HepG2 (cell line): Measurements from ENCODE around the gene LRBA. TPM values are rescaled to one million over a fixed set of nuclear protein-coding genes. Genes with fewer than 3 reads are reported as not detected.

Experiments used
- ATF7-NPFF ChIP-seq: sonication (generic); formaldehyde crosslinking; IDR thresholded peaks from 2 replicates; pipeline ENCODE4 v1.8.1; 2023; ENCODE audit warnings: mild to moderate bottlenecking, low read depth, missing genetic modification reagents, moderate library complexity
- NFYC ChIP-seq: IDR thresholded peaks from 2 replicates; pipeline ENCODE4 v1.6.1; 2016; ENCODE audit warnings: missing genetic modification reagents, missing compliant biosample characterization
- REL ChIP-seq: sonication (generic); formaldehyde crosslinking; conservative IDR thresholded peaks from 2 replicates; pipeline ENCODE4 v1.8.0; 2022; ENCODE audit warnings: mild to moderate bottlenecking, missing genetic modification reagents, moderate library complexity
- SOX6 ChIP-seq, 2 experiments: fragments of 450-650 bp in 1 of 2; sonication (generic) in 1 of 2; formaldehyde crosslinking in 1 of 2; IDR thresholded peaks; 2 replicates each; pipeline versions ENCODE4 v1.4.0 to v1.6.1; 2017 to 2020; ENCODE audit warnings: antibody characterized with exemption in 1 of 2, mild to moderate bottlenecking in 1 of 2, missing genetic modification reagents in 1 of 2
- ZNF747 ChIP-seq: sonication (generic); formaldehyde crosslinking; IDR thresholded peaks from 2 replicates; pipeline ENCODE4 v1.8.1; 2023; ENCODE audit warnings: missing genetic modification reagents, mild to moderate bottlenecking, borderline replicate concordance
- ZNF781 ChIP-seq: sonication (generic); formaldehyde crosslinking; IDR thresholded peaks from 2 replicates; pipeline ENCODE4 v1.5.1; 2020; ENCODE audit warnings: borderline replicate concordance, mild to moderate bottlenecking, missing genetic modification reagents; ENCODE audit errors: not compliant biosample characterization
- ZSCAN20 ChIP-seq: sonication (generic); formaldehyde crosslinking; IDR thresholded peaks from 2 replicates; pipeline ENCODE4 v1.4.0; 2020; ENCODE audit warnings: missing genetic modification reagents, mild to moderate bottlenecking, borderline replicate concordance
- polyA plus RNA-seq, 8 experiments: library from polyadenylated mRNA; depleted of rRNA in 3 of 8; stranded (reverse) in 7 of 8; unstranded in 1 of 8; fragments of >200 nt; fragmentation: Illumina TruSeq in 4 of 8; extraction: Trizol in 4 of 8; gene quantifications; 2 replicates each; pipeline versions ENCODE4 v1.2.1 to v1.2.3, GENCODE V29; 2011 to 2016; ENCODE audit warnings: low read depth in 4 of 8, missing spikeins in 1 of 8, mixed read lengths in 1 of 8; ENCODE audit not compliant: insufficient read depth in 1 of 8
- total RNA-seq, 5 experiments: library from RNA; depleted of rRNA; stranded (reverse); fragments of >200 nt; fragmentation: Illumina TruSeq; extraction: Trizol; gene quantifications; 2 replicates each; pipeline ENCODE4 v1.2.3, GENCODE V29; 2016; ENCODE audit warnings: low read depth in 1 of 5
- TF ChIP-seq, protein P1 (sequence below): sonication (generic); formaldehyde crosslinking; IDR thresholded peaks from 2 replicates; pipeline ENCODE4 v1.5.0; 2020; ENCODE audit warnings: mild to moderate bottlenecking, missing genetic modification reagents, borderline replicate concordance
- TF ChIP-seq, protein P2 (sequence below): sonication (generic); formaldehyde crosslinking; IDR thresholded peaks from 2 replicates; pipeline ENCODE4 v1.5.0; 2020; ENCODE audit warnings: missing genetic modification reagents
- TF ChIP-seq, protein P3 (sequence below): sonication (generic); formaldehyde crosslinking; IDR thresholded peaks from 2 replicates; pipeline ENCODE4 v1.4.0; 2020; ENCODE audit warnings: missing genetic modification reagents, borderline replicate concordance
- TF ChIP-seq, protein P4 (sequence below): sonication (generic); IDR thresholded peaks from 2 replicates; pipeline ENCODE4 v1.6.1; 2016; ENCODE audit warnings: low read depth, borderline replicate concordance

Gene LRBA
- total and polyA plus RNA-seq, 2 of the 13 experiments (the other 11 are each of a cell fraction or from before 2014, with no cell fraction given), result 21.0 to 37.2 TPM

DNA sequence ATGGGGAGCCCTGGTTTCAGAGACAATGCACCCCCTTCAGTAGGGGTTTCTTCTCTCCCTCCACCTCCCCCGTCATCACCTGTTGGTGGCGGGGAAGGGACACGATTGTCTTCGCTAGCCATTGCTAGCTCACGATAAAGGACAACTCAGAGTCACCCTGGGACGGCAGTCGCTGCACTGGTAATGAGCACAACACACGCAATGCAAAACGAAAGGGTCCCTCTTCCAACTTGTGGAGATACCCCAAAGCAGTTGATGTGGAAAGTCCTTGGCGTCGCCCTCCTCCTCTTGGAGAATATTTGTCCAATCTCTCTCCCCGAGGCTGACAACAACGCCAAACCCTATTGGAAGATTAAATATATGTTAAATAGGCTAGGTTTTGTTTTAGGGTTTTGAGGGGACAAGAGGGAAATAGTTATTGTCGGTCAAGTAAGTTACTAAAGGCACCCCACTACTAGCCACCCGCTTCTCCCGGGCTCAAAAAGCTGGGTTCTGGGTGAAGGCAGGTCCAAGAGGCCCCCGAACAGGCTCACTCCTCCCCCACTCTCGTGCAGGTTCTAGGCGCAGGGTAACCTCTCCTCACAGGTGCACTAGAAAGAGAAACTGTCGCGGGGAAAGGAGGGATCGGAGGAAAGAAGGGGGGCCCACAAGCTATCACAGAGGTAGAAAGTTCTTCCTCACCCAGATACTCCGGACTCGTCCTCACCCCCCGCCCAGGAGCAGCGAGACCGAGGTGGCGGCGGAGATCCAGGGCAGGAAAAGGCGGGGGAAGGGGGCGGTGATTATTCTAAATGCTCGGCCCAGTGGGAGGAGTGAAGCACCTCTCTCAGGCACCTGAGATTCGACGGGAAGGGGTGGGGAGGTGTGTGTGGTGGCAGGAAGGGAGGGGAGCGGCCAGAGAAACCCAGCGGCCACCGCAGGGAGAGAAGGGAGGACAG lies at the start of gene LRBA (continued):
- TF ChIP-seq, protein P1, sequence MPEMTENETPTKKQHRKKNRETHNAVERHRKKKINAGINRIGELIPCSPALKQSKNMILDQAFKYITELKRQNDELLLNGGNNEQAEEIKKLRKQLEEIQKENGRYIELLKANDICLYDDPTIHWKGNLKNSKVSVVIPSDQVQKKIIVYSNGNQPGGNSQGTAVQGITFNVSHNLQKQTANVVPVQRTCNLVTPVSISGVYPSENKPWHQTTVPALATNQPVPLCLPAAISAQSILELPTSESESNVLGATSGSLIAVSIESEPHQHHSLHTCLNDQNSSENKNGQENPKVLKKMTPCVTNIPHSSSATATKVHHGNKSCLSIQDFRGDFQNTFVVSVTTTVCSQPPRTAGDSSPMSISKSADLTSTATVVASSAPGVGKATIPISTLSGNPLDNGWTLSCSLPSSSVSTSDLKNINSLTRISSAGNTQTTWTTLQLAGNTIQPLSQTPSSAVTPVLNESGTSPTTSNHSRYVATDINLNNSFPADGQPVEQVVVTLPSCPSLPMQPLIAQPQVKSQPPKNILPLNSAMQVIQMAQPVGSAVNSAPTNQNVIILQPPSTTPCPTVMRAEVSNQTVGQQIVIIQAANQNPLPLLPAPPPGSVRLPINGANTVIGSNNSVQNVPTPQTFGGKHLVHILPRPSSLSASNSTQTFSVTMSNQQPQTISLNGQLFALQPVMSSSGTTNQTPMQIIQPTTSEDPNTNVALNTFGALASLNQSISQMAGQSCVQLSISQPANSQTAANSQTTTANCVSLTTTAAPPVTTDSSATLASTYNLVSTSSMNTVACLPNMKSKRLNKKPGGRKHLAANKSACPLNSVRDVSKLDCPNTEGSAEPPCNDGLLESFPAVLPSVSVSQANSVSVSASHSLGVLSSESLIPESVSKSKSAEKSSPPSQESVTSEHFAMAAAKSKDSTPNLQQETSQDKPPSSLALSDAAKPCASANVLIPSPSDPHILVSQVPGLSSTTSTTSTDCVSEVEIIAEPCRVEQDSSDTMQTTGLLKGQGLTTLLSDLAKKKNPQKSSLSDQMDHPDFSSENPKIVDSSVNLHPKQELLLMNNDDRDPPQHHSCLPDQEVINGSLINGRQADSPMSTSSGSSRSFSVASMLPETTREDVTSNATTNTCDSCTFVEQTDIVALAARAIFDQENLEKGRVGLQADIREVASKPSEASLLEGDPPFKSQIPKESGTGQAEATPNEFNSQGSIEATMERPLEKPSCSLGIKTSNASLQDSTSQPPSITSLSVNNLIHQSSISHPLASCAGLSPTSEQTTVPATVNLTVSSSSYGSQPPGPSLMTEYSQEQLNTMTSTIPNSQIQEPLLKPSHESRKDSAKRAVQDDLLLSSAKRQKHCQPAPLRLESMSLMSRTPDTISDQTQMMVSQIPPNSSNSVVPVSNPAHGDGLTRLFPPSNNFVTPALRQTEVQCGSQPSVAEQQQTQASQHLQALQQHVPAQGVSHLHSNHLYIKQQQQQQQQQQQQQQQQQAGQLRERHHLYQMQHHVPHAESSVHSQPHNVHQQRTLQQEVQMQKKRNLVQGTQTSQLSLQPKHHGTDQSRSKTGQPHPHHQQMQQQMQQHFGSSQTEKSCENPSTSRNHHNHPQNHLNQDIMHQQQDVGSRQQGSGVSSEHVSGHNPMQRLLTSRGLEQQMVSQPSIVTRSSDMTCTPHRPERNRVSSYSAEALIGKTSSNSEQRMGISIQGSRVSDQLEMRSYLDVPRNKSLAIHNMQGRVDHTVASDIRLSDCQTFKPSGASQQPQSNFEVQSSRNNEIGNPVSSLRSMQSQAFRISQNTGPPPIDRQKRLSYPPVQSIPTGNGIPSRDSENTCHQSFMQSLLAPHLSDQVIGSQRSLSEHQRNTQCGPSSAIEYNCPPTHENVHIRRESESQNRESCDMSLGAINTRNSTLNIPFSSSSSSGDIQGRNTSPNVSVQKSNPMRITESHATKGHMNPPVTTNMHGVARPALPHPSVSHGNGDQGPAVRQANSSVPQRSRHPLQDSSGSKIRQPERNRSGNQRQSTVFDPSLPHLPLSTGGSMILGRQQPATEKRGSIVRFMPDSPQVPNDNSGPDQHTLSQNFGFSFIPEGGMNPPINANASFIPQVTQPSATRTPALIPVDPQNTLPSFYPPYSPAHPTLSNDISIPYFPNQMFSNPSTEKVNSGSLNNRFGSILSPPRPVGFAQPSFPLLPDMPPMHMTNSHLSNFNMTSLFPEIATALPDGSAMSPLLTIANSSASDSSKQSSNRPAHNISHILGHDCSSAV (CRISPR knock-in tag), result peak; percentile 4; the same call in 1 of the 2 replicates
- TF ChIP-seq, protein P2, sequence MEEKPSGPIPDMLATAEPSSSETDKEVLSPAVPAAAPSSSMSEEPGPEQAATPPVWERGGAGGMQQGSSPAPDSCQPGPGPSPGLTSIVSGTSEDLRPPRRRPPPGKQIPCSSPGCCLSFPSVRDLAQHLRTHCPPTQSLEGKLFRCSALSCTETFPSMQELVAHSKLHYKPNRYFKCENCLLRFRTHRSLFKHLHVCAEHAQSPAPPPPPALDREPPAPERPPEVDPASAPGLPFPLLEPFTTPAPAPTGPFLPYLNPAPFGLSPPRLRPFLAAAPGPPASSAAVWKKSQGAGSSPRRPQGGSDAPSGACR, result no peak
- TF ChIP-seq ZSCAN20 (CRISPR knock-in tag), result no peak
- no peak for TF ChIP-seq SOX6 (IDR thresholded peaks at IDR 0.05)
- TF ChIP-seq SOX6 (CRISPR knock-in tag; IDR thresholded peaks at IDR 0.05), result peak; percentile 13; the same call in 1 of the 2 replicates
- TF ChIP-seq ZNF747 (CRISPR knock-in tag), result no peak; the same call in 1 of the 2 replicates
- peak; percentile 59 for TF ChIP-seq ZNF781 (CRISPR knock-in tag)
- TF ChIP-seq, protein P3, sequence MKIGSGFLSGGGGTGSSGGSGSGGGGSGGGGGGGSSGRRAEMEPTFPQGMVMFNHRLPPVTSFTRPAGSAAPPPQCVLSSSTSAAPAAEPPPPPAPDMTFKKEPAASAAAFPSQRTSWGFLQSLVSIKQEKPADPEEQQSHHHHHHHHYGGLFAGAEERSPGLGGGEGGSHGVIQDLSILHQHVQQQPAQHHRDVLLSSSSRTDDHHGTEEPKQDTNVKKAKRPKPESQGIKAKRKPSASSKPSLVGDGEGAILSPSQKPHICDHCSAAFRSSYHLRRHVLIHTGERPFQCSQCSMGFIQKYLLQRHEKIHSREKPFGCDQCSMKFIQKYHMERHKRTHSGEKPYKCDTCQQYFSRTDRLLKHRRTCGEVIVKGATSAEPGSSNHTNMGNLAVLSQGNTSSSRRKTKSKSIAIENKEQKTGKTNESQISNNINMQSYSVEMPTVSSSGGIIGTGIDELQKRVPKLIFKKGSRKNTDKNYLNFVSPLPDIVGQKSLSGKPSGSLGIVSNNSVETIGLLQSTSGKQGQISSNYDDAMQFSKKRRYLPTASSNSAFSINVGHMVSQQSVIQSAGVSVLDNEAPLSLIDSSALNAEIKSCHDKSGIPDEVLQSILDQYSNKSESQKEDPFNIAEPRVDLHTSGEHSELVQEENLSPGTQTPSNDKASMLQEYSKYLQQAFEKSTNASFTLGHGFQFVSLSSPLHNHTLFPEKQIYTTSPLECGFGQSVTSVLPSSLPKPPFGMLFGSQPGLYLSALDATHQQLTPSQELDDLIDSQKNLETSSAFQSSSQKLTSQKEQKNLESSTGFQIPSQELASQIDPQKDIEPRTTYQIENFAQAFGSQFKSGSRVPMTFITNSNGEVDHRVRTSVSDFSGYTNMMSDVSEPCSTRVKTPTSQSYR, result peak; percentile 64
- peak; percentile 31; the same call in 1 of the 2 replicates for TF ChIP-seq REL (CRISPR knock-in tag)
- TF ChIP-seq, protein P4, sequence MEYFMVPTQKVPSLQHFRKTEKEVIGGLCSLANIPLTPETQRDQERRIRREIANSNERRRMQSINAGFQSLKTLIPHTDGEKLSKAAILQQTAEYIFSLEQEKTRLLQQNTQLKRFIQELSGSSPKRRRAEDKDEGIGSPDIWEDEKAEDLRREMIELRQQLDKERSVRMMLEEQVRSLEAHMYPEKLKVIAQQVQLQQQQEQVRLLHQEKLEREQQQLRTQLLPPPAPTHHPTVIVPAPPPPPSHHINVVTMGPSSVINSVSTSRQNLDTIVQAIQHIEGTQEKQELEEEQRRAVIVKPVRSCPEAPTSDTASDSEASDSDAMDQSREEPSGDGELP, result 0 out of 2 replicates have a peak, but pooled peaks have one; percentile 32
- peak; percentile 48; the same call in 1 of the 2 replicates for TF ChIP-seq NFYC (CRISPR knock-in tag)
- no peak for TF ChIP-seq ATF7-NPFF (CRISPR knock-in tag)
